HG03280 (cell line): ENCODE measurements around the gene KRT84.

ENCODE experiments used
- ATAC-seq: cut with Tn5 transposase; IDR thresholded peaks from one replicate; pipeline ENCODE4 v1.9.1; 2021; ENCODE audit warnings: mild to moderate bottlenecking, moderate library complexity; ENCODE audit not compliant: unreplicated experiment

Gene KRT84

DNA sequence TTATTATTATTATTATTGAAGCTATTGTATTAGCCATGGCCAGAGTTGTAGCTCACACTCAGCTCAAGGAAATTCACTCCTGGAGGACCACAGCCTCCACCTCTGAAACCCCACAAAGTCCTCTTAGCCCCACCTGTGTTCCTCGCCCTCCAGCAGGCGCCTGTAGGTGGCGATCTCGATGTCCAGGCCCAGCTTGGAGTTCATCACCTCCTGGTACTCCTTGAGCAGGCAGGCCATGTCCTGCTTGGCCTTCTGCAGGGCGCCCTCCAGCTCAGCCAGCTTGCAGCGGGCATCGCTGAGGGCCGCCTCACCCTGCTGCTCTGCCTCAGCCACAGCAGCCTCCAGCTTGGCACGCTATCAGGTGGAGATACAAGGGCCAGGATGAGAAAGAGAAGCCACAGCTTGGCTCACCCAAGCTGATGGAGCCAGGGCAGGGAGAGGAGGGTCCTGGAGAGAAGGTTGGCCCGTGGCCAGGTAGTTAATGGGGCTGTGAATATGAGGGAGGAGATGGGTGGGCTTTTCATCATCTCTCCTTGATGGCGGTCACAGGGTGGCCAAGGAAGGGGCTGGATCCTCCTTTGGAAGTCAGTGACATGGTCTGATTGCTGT is 23.2 kb downstream of the KRT84 start:
- no peak for ATAC-seq

DNA sequence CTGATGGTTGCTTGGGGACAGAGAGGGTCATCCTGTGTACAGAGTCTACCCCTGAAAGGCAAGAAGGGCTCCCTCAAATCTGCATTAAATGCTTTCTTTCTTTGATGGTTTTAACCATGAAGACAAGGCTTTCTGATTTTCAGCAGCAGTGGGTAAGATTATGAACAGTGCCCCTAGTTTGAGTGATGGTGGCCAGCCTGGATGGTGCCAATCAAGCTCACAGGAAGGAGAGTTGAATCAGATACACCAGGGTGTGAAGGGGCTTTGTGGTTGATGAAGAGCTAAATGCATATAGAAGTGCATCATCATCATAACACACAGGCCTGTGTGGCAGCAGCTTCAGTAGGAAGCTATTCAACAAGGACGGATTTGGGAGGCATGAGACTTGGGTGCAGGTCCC is 23.9 kb downstream of the KRT84 start:
- ATAC-seq: no peak

- no peak for ATAC-seq
These were observed 24.7 kb downstream of the KRT84 start for GRCh38 chr12:52360663-52361271.

- ATAC-seq: no peak
These were observed 25.3 kb downstream of the KRT84 start for GRCh38 chr12:52360106-52360662.

DNA sequence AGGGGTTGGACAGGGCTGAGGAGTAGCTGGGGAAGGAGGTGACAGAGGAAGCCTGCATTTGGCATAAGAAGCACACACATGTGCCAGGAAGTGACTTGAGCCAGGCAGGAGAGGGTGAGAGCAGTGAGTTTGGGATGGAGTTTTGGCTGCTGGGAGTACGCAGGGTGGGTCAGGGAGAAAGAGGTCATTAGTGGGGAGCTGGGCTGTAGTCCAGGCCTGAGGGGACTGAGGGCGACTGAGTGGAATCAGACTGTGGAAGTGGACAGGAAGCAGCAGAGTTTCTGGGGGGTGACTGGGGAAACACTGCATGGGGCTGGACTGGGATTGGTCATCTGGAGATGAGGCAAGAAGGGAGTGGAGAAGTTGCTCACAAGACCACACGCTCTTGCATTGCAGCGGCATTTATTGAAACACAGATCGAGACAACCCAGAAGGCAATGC is 25.8 kb downstream of the KRT84 start:
- ATAC-seq: no peak

DNA sequence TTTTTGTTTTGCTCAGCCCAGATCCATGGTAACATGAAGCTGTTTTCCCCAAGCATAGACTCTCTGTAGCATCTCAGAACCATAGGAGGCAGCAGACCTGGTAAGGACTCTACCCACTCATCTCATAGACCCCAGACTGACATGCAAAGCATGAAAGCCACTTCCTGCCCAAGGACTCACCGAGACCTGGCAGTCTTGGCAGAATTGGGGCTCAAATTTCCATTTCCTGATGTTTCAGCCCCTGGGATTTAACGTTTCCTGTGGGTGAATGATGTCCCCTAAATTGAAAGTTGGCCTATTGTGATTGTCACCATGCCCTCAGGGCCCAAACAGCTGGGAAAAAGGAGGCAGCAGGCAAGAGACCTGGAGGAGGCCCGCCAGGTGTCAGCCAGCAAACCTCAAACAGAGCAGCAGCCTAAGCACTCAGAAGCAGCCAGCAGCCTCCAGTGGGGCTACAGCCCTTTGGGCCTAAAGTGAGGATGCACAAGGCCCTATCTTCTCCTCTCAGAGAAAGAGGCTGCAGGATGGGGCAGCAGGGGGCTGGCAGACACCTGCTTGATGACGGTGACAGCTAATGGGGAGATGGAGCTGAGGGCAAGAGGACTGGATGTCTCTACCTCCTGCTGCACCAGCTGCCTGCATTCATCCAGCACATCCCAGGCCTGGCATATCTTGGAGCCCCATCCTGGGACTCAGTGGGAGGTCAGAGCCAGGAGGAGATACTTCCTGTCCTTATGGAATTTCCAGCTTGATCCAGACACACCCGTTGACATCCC is 26.7 kb downstream of the KRT84 start:
- ATAC-seq: peak; percentile 89

- ATAC-seq: no peak
These were observed 28.5 kb downstream of the KRT84 start for GRCh38 chr12:52356762-52357580.

DNA sequence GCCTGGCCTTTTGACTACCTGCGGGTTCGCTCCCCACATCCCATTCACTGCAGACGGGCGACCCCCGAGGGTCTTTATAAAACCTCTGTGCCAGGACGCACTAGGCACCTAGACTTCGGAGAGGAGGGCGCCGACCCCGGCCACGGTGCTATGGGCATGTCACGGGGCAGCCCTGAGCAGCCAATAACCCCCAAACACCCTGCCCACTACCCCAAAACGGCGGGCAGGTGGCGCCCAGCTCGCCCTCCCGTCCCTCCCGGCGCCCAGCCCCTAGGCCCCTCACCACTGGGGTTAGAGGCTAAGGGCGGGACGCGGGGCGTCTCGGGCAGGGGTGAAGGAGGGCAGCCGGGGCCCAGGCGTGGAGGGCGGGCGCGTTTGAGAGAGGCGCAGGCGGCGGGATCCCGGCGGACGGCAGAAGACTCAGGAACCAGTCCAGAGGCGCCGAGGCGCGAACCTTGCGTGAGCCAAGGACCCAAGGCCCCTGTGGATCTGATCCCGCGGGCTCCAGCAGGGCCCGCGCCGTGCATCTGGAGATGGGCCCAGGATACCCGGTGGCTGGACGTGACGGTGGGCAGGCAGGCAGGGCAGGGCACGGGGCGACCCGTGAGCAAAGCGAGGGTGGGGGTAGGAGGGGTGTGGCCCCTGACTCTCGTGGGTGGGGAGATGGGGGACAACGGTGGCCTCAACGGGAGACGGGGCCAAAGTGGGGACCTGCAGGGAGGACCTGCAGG is 29.3 kb downstream of the KRT84 start:
- ATAC-seq: no peak

- no peak for ATAC-seq
These were observed 30.3 kb downstream of the KRT84 start for GRCh38 chr12:52355176-52355575.

DNA sequence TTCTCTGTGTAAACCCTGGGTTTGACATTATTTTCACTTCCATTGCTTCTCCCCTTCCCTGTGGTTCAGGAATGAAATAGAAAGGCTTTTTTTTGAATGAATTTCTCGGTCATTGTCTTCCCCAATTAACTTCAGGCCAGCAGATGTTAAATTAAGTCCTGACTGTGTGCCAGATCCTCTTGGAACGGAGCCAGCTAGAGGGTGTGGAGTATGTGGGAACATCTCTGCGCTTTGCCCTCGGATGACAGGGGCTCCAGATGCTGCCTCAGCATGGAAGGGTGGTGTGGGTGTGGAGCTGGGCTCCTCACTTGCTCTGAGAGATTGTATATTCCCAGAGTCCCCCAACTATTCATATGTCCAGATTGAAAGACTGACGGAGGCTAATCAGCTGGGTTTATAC is 31.3 kb downstream of the KRT84 start:
- no peak for ATAC-seq

DNA sequence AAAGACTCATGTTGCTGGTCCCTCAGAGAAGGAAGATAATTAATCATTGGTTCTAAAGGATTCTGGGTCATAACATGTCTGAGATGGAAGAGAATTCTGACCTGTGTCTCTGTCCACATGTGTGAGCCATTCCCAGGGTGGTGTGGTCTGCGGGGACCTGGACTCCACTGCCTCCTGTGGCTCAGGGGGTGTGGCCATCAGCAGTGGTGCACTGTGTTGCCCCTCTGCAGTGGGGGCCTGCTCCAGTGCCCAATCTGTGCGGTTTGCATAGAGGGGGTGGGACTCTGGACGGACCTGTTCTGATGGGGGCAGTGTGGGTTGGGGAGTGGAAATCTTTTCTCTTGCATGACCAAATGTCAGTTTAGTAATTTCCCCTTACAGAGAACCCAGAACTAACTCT is 31.7 kb downstream of the KRT84 start:
- ATAC-seq: no peak

GRCh38 chr12:52352951-52353350 is 32.5 kb downstream of the KRT84 start:
- ATAC-seq: no peak

DNA sequence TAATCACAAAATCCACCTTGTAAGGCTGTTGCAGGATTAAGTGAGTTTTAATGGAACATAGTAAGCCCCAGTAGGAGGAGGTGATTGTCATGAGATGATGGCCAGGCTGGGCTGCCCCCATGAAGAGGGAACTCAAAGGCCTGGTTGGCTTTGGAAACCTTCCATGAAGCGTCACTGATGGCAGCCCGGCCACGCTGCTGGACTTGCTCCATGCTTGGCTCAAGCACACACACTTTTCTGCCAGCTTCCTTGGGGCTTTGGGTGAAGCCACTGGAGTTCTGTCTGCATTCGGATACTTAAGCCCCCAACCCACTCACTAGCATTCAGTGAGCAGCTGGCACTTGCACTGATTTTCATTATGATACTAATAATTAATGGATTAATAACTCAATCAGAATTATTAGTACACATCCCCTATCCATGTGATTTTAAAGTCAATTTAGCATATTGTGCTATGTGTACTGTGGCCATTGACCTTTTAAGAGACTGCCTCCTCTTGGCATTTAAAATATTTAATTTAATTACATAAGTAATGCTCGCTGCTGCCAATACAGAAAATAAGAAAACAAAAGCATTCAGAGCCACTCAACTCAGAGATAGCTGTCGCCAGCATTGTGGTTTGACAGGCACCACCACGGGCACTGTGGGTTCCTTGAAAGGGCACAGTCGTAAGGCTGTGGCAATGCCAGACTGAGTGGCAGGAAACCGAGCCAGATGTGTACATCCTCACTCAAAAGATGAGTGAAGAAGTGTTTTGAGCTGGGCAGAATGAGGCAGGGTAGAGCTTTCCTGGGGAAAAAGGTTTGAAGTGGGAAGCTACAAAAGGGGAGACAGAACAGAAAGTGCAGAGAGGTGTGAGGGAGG is 34.0 kb downstream of the KRT84 start:
- no peak for ATAC-seq

GRCh38 chr12:52350786-52351185 is 34.7 kb downstream of the KRT84 start:
- no peak for ATAC-seq

DNA sequence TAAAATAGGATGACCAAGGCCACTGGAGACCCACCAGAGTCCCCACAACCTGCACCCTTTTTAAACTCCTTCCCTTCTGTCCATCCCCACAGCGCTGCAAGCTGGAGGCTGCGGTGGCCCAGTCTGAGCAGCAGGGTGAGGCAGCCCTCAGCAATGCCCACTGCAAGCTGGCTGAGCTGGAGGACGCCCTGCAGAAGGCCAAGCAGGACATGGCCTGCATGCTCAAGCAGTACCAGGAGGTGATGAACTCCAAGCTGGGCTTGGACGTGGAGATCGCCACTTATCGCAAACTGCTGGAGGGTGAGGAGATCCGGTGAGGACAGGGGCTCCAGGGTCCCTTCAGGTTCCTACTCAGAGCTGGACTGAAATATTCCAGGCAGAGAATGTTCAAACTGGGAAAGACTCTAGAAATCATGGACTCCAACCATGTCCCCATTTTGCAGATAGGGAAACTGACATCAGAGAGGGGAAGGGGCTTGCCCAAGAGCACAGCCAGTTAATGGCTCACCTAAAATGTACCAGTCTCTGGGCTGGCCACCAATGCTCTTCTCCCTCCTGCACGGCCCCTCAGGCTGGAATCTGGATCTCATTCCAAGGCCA is 35.3 kb downstream of the KRT84 start:
- no peak for ATAC-seq

GRCh38 chr12:52349196-52349595 is 36.3 kb downstream of the KRT84 start:
- ATAC-seq: no peak

DNA sequence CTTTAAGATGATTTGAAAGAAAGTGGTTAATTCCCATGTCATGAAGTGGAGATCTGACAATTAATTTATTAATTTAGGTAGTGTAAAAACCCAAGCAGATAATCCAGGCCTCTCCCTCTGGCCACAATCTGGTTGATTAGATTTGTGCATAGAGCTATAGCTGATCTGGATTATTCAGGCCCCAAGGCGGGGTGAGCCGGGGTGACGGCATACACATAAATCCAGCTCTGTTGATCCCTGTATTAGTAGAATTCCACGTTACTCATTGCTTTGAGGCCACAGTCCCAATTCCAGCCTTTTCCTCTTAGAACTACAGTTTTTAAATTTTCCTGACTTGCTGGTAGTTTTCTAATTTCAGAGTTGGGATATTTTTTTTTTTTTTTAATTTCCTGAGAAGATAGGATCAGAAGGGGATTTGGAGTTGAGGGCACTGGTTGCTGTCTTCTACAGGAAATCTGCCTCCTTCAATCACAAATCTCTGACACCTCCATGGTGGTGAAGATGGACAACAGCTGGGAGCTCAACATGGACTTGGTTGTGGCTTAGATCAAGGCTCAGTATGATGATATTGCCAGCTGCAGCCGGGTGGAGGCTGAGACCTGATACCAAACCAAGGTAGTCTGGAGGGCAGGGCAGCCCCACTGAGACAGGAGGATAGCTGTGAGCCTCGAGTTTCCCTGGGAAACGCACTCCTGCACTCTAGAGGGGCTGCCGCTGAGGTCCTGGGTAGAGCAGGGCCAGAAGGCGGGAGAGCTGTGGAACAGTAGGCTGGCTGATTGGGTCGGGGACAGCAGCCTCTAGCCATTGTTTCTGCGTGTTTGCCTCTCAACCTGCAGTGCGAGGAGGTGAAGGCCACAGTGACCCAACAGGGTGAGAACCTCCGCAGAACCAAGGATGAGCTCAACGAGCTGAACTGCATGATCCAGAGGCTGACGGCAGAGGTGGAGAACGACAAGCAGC is 37.6 kb downstream of the KRT84 start:
- ATAC-seq: no peak

- ATAC-seq: no peak
These were observed 38.4 kb downstream of the KRT84 start for GRCh38 chr12:52347016-52347415.
